Measurements from ENCODE around the gene SLC35C1. TPM values are rescaled to one million over a fixed set of nuclear protein-coding genes. Genes with fewer than 3 reads are reported as not detected.

Gene SLC35C1
- total and polyA plus RNA-seq, 9 of the 15 experiments (the other 6 are each of a cell fraction or from before 2014, with no cell fraction given), result 0.65 to 13.1 (median 2.4) TPM

DNA sequence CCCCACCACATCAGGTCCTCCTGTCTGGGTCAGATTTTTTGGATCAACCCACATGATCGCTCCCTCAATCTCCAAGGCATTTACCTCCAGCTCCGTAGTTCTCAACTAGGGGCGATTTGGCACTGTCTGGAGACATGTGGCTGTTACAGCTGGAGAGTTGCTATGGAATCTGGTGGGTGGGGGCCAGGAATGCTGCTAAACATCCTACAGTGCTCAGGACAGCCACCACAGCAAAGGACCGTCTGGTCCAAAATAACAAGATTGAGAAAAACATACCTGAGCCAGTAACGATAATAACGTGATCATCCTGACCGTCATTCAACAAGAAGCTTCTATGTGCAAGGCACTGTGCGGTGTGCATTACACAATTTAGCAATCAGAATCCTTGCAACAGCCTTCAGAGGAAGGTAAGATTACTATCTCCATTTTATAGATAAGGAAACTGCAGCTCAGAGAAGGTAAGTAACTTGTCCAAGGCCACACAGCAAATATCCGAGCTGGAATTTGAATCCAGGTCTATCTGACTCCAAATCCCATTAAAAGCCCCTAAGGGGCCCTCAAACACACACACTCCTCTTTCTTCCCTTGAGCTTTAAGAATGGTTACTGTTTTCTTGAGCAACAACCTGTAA is 28.0 kb downstream of the SLC35C1 start (continued):
- TF ChIP-seq, protein P1, sequence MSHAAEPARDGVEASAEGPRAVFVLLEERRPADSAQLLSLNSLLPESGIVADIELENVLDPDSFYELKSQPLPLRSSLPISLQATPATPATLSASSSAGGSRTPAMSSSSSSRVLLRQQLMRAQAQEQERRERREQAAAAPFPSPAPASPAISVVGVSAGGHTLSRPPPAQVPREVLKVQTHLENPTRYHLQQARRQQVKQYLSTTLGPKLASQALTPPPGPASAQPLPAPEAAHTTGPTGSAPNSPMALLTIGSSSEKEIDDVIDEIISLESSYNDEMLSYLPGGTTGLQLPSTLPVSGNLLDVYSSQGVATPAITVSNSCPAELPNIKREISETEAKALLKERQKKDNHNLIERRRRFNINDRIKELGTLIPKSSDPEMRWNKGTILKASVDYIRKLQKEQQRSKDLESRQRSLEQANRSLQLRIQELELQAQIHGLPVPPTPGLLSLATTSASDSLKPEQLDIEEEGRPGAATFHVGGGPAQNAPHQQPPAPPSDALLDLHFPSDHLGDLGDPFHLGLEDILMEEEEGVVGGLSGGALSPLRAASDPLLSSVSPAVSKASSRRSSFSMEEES (CRISPR knock-in tag; IDR thresholded peaks at IDR 0.05), result no peak
- TF ChIP-seq CHD4 (IDR thresholded peaks at IDR 0.05; ENCODE audit: insufficient read depth, insufficient replicate concordance, low read depth, low read length, poor library complexity, severe bottlenecking), result peak; percentile 58
- peak; percentile 72 to 74 for TF ChIP-seq KDM1A (IDR thresholded peaks at IDR 0.05)

DNA sequence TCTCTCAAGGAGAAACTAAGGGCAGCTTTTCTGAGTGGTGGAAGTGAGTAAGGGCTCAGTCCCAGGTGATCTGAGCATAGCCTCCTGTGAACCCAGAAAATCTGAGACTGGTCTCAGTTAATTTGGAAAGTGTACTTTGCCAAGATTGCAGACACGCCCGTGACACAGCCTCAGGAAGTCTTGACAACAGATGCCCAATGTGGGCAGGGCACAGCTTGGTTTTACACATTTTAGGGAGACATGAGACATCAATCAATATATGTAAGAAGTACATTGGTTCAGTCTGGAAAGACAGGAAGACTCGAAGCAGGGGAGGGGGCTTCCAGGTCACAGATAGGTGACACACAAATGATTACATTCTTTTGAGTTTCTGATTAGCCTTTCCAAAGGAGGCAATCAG is 28.8 kb downstream of the SLC35C1 start:
- BruUV-seq (replicated peaks), result TSS peak; percentile 81
- H3K36me3 ChIP-seq (ENCODE audit: control insufficient read depth, insufficient read depth, low read length), result no peaks in the 10 kb centered on the region
- ChIA-PET POLR2A (interaction anchor here (0.9 to 1.1 kb wide), 2 partner anchors 12 to 17 kb away, joined by 3 read pairs; no protein-coding TSS in a partner anchor), CTCF (ENCODE audit: low intra/inter-chr PET ratio) (no interaction called here)
- no peaks in the 10 kb centered on the region for H3K9me3 ChIP-seq (replicated peaks; ENCODE audit: control insufficient read depth, insufficient read depth, low read depth, low read length)
- in situ Hi-C loops (cut with MboI) (no loop called here), intact Hi-C loops (cut with micrococcal nuclease) (loop anchor here (1.0 to 5.0 kb wide), 2 partner anchors 7 to 36 kb away; no protein-coding TSS in a partner anchor)
- H3K9me1 ChIP-seq (ENCODE audit: control insufficient read depth, insufficient read depth, low read length), result no peaks in the 10 kb centered on the region
- 37% methylated on average over 3 of the region's 3 CpGs for WGBS (ENCODE audit: insufficient coverage, low coverage, missing lambda C conversion rate)
- FAIRE-seq (no peak), ATAC-seq (no peak; the same call in 2 of the 3 replicates), DNase-seq (ENCODE audit: extremely low read depth in 1 of 4, low spot score in 3 of 4) (no peak)
- peak overlapping the region; percentile 70; the same call in 1 of the 2 replicates for H3K4me2 ChIP-seq (ENCODE audit: insufficient read depth, low read length)
- no peaks in the 10 kb centered on the region for H4K20me1 ChIP-seq (replicated peaks; ENCODE audit: control insufficient read depth, insufficient read depth, low read length)
- H2AFZ ChIP-seq (ENCODE audit: low read depth, low read length), result no peak overlapping the region; the same call in 1 of the 2 replicates
- TF ChIP-seq, protein P2, sequence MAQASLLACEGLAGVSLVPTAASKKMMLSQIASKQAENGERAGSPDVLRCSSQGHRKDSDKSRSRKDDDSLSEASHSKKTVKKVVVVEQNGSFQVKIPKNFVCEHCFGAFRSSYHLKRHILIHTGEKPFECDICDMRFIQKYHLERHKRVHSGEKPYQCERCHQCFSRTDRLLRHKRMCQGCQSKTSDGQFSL (CRISPR knock-in tag; IDR thresholded peaks at IDR 0.05), result no peak
- TF ChIP-seq, protein P2 (tag; IDR thresholded peaks at IDR 0.05), result no peak
- TF ChIP-seq NR2C2 (CRISPR knock-in tag; IDR thresholded peaks at IDR 0.05), result no peak
- 0 out of 2 replicates have a peak, but pooled peaks have one; percentile 1 for TF ChIP-seq NR2C2 (tag; IDR thresholded peaks at IDR 0.05)
- H3K79me2 ChIP-seq (ENCODE audit: control insufficient read depth, insufficient read depth, low read length), result no peaks in the 10 kb centered on the region
- no peak overlapping the region for H3K4me3 ChIP-seq
- 0 out of 5 replicates have a peak, but pooled peaks cover 0 to under 1% of the 10 kb centered on the region in 2 experiments for H3K27me3 ChIP-seq (ENCODE audit: control insufficient read depth in 2 of 2, insufficient read depth in 2 of 2, low read length in 2 of 2)
- H3K9ac ChIP-seq (ENCODE audit: insufficient read depth in 1 of 2, low read depth in 2 of 2, low read length in 2 of 2), result 0 out of 4 replicates have a peak overlapping the region, but pooled peaks of 1 of the 2 experiments have one; percentile 27
- H3K4me1 ChIP-seq (replicated peaks in 1 of 2; ENCODE audit: control insufficient read depth in 2 of 2, insufficient read depth in 2 of 2, low read length in 2 of 2), result peaks cover 12% of the 10 kb centered on the region in 2 experiments; a peak in 4 of 5 replicates
- peak overlapping the region; percentile 45; the same call in 1 of the 3 replicates for H3K27ac ChIP-seq (ENCODE audit: extremely low read depth, low read depth, low read length)

Measured in K562 (cell line).